ENCODE measurements around the gene NCOA7. TPM values are rescaled to one million over a fixed set of nuclear protein-coding genes. Genes with fewer than 3 reads are reported as not detected.
A peak's percentile ranks its signal among the peaks of the same experiment; 100 is the strongest.
"Not testable (repeated sequence)": the region's sequence is repeated elsewhere in the genome, so short reads cannot be mapped to it uniquely, and the experiment has no call there.

NCOA7 gene
- total and polyA plus RNA-seq, 12 donors, result 24.5 to 180 (median 70.8) TPM

GRCh38 chr6:125948455-125948854, 157.7 kb downstream of the NCOA7 start:
- no peaks in the 10 kb centered on the region for H3K27me3 ChIP-seq
- no peak for TF ChIP-seq POLR2A (IDR thresholded peaks at IDR 0.05)
- TF ChIP-seq, protein P1, sequence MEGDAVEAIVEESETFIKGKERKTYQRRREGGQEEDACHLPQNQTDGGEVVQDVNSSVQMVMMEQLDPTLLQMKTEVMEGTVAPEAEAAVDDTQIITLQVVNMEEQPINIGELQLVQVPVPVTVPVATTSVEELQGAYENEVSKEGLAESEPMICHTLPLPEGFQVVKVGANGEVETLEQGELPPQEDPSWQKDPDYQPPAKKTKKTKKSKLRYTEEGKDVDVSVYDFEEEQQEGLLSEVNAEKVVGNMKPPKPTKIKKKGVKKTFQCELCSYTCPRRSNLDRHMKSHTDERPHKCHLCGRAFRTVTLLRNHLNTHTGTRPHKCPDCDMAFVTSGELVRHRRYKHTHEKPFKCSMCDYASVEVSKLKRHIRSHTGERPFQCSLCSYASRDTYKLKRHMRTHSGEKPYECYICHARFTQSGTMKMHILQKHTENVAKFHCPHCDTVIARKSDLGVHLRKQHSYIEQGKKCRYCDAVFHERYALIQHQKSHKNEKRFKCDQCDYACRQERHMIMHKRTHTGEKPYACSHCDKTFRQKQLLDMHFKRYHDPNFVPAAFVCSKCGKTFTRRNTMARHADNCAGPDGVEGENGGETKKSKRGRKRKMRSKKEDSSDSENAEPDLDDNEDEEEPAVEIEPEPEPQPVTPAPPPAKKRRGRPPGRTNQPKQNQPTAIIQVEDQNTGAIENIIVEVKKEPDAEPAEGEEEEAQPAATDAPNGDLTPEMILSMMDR (IDR thresholded peaks at IDR 0.05), result no peak
- intact Hi-C loops (cut with DNase I), result no loop called here
- H3K27ac ChIP-seq, result peak overlapping the region in 1 of 5 donors; percentile 83
- 68 to 84% (median 77%) methylated on average over 3 of the region's 3 CpGs for WGBS, 4 donors
- H3K9me3 ChIP-seq (replicated peaks in 1 of 3), result no peaks in the 10 kb centered on the region
- H3K4me1 ChIP-seq (replicated peaks in 1 of 2), result peaks cover 25 to 55% of the 10 kb centered on the region in 2 donors
- no peaks in the 10 kb centered on the region for H3K36me3 ChIP-seq (replicated peaks in 1 of 2)
- H3K4me3 ChIP-seq, result no peak overlapping the region
- no peak for DNase-seq

DNA sequence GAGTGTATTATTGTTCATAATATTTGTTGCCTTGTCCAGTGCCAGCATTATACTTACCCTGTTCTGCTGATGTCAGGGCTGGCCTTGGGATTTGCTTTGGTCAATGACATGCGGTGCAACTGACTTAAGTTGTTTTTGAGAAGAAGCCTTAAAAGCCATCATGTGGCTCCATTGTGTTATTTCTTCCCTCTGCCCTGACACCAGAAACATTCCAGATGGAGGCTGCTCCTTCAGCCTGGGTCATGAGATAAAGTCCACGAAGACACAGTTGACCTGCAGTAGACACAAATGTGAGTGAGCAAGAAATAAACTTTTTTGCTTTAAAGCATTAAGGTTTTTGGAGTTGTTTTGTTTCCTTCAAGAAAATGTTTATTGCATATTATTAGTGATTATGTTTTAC, 158.3 kb downstream of the NCOA7 start:
- Histone ChIP-seq H3K4me1 (replicated peaks in 1 of 2) (peaks cover 19 to 49% of the 10 kb centered on the region in 2 donors), H3K9me3 (replicated peaks in 1 of 3) (no peaks in the 10 kb centered on the region), H3K27me3 (no peaks in the 10 kb centered on the region), H3K36me3 (replicated peaks in 1 of 2) (no peaks in the 10 kb centered on the region), H3K4me3 (no peak overlapping the region), H3K27ac (no peak overlapping the region)
- 61 to 66% (median 63%) methylated on average over 2 of the region's 2 CpGs for WGBS, 4 donors
- TF ChIP-seq POLR2A (IDR thresholded peaks at IDR 0.05), result no peak
- TF ChIP-seq, protein P1 (IDR thresholded peaks at IDR 0.05), result no peak
- intact Hi-C loops (cut with DNase I), result no loop called here
- peak in 1 of 7 donors; percentile 31 for DNase-seq

DNA sequence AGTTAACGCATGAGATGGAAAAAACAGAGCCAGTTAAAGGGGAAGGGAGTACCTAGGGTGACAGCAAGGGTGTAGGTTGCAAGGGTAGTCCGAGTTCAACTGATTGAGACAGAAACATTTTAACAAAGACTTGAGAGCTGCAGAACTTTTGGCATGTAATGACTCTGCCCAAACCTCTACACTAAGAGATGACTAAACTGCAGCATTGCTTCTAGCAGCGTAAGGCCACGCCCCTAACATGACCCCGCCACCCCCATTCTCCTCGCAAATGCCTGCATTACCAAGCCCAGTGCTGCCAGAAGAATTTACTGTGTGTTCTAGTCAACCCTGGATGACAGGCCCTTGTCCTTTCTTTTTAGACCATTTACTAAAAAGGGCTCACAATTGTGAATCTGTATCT, 159.5 kb downstream of the NCOA7 start:
- H3K36me3 ChIP-seq (replicated peaks in 1 of 2), result no peaks in the 10 kb centered on the region
- H3K4me1 ChIP-seq (replicated peaks in 1 of 2), result peaks cover 8 to 37% of the 10 kb centered on the region in 2 donors
- no peak overlapping the region for H3K27ac ChIP-seq
- WGBS, 4 donors, result 83 to 93% (median 87%) methylated on average over 6 of the region's 6 CpGs
- intact Hi-C loops (cut with DNase I), result loop anchor here (10.0 kb wide), 2 partner anchors 165 to 635 kb away; no protein-coding TSS in a partner anchor
- H3K9me3 ChIP-seq (replicated peaks in 1 of 3), result no peaks in the 10 kb centered on the region
- no peak for TF ChIP-seq POLR2A (IDR thresholded peaks at IDR 0.05)
- TF ChIP-seq, protein P1 (IDR thresholded peaks at IDR 0.05), result no peak
- H3K4me3 ChIP-seq, result no peak overlapping the region
- no peak for DNase-seq
- H3K27me3 ChIP-seq, result no peaks in the 10 kb centered on the region

DNA sequence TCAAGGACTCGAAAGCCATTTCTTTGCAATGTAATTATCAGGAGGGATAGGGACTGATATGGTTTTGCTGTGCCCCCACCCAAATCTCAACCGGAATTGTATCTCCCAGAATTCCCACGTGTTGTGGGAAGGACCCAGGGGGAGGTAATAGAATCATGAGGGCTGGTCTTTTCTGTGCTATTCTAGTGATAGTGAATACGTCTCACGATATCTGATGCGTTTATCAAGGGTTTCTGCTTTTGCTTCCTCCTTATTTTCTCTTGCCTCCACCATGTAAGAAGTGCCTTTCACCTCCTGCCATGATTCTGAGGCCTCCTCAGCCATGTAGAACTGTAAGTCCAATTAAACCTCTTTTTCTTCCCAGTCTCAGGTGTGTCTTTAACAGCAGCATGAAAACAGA, 160.0 kb downstream of the NCOA7 start:
- 83 to 87% (median 86%) methylated on average over 6 of the region's 6 CpGs for WGBS, 4 donors
- H3K27ac ChIP-seq; DNase-seq; H3K9me3 ChIP-seq (replicated peaks in 1 of 3); H3K4me3 ChIP-seq; H3K36me3 ChIP-seq (replicated peaks in 1 of 2); H3K27me3 ChIP-seq: not testable (repeated sequence)
- H3K4me1 ChIP-seq (replicated peaks in 1 of 2), result peaks cover 4 to 32% of the 10 kb centered on the region in 2 donors
- intact Hi-C loops (cut with DNase I), result loop anchor here (10.0 kb wide), 2 partner anchors 166 to 636 kb away; no protein-coding TSS in a partner anchor

DNA sequence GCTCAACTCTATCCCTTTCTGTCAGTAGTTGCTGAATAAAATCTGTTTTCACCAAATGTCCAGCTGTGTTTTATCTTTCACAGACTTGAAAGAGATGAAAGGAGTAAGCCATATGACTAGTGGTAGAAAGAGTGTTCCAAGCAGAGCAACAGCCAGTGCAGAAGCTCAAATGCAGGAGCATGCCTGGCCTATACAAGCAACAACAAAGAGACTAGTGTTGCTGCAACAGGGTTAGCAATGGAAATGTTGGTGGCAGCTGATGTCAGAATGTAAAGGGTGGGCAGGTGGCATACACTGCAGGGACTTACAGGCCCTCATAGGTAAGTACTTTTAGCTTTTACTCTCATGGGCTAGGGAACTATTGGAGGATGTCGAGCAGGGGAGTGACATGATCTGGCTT, 160.6 kb downstream of the NCOA7 start:
- Histone ChIP-seq H3K27ac (no peak overlapping the region), H3K27me3 (no peaks in the 10 kb centered on the region), H3K4me3 (no peak overlapping the region), H3K4me1 (replicated peaks in 1 of 2) (peaks cover 0 to 31% of the 10 kb centered on the region in 2 donors), H3K9me3 (replicated peaks in 1 of 3) (no peaks in the 10 kb centered on the region), H3K36me3 (replicated peaks in 1 of 2) (no peaks in the 10 kb centered on the region)
- DNase-seq, result no peak
- TF ChIP-seq, protein P1 (IDR thresholded peaks at IDR 0.05), result no peak
- TF ChIP-seq POLR2A (IDR thresholded peaks at IDR 0.05), result no peak
- 77 to 93% (median 88%) methylated on average over 1 of the region's 1 CpG for WGBS, 4 donors
- intact Hi-C loops (cut with DNase I), result loop anchor here (10.0 kb wide), 2 partner anchors 167 to 637 kb away; no protein-coding TSS in a partner anchor

All from adrenal gland (tissue), 12 donors.